Measurements from ENCODE around the gene MYOM1. TPM values are rescaled to one million over a fixed set of nuclear protein-coding genes. Genes with fewer than 3 reads are reported as not detected.

MYOM1 gene
- total and polyA plus RNA-seq, 2 donors (not counting 3 experiments of a cell fraction or from before 2014, with no cell fraction given) = 0.08 TPM; not detected in 1

GRCh38 chr18:3235846-3236245 lies 16.1 kb upstream of the MYOM1 start:
- POLR2A ChIA-PET = no interaction called here

GRCh38 chr18:3234457-3234856 lies 14.7 kb upstream of the MYOM1 start:
- Histone ChIP-seq H3K4me1 (ENCODE audit: control insufficient read depth, extremely low read depth, insufficient read depth, low read length) (no peaks in the 10 kb centered on the region), H3K27me3 (ENCODE audit: control insufficient read depth in 2 of 2, insufficient read depth in 2 of 2, low read length in 2 of 2) (no peaks in the 10 kb centered on the region), H3K36me3 (ENCODE audit: control insufficient read depth in 2 of 2, extremely low read depth in 1 of 2, insufficient read depth in 2 of 2, low read length in 2 of 2) (no peaks in the 10 kb centered on the region), H3K9me1 (replicated peaks; ENCODE audit: control insufficient read depth, extremely low read depth, insufficient read depth, low read length) (no peaks in the 10 kb centered on the region), H3K4me3 (replicated peaks in 1 of 3; ENCODE audit: insufficient read depth in 1 of 3, low read depth in 1 of 3, low read length in 3 of 3) (no peak overlapping the region), H3K9ac (replicated peaks; ENCODE audit: extremely low read depth, insufficient read depth, low read length) (no peak overlapping the region), H2AFZ (ENCODE audit: low read depth, low read length) (no peak overlapping the region), H3K4me2 (ENCODE audit: insufficient read depth, low read length) (no peak overlapping the region), H3K9me3 (replicated peaks; ENCODE audit: control insufficient read depth, insufficient read depth, low read length) (no peaks in the 10 kb centered on the region), H3K79me2 (ENCODE audit: control insufficient read depth, insufficient read depth, low read length) (no peaks in the 10 kb centered on the region), H4K20me1 (replicated peaks; ENCODE audit: control insufficient read depth, extremely low read depth, insufficient read depth, low read length) (no peaks in the 10 kb centered on the region), H3K27ac (ENCODE audit: insufficient read depth, low read depth, low read length) (no peak overlapping the region)
- DNase-seq (ENCODE audit: low read depth, low spot score) (no peak), FAIRE-seq (no peak)
- ChIA-PET CTCF (interaction anchor here (0.7 kb wide), 1 partner anchor 42 kb away, joined by 3 read pairs; no protein-coding TSS in a partner anchor), POLR2A (no interaction called here)
- dilution Hi-C loops (cut with MboI; ENCODE audit: extremely low pct_ligation_motif_present, low sequenced_read_pairs) = no loop called here
- intact Hi-C loops (cut with micrococcal nuclease) = no loop called here
- BruUV-seq (replicated peaks) = no TSS peak
- TF ChIP-seq JUN (IDR thresholded peaks at IDR 0.05; ENCODE audit: borderline replicate concordance, insufficient read depth, insufficient read length, low read depth) (no peak), MAX (IDR thresholded peaks at IDR 0.05; ENCODE audit: insufficient read depth, insufficient read length) (no peak), EZH2 (IDR thresholded peaks at IDR 0.05; ENCODE audit: borderline replicate concordance, low read depth, low read length, severe bottlenecking) (no peak)

More at GRCh38 chr18:3235846-3236245, 16.1 kb upstream of the MYOM1 start:
- no peak for DNase-seq (ENCODE audit: low read depth, low spot score)
- Histone ChIP-seq H3K27me3 (ENCODE audit: control insufficient read depth in 2 of 2, insufficient read depth in 2 of 2, low read length in 2 of 2) (no peaks in the 10 kb centered on the region), H3K4me2 (ENCODE audit: insufficient read depth, low read length) (no peak overlapping the region), H3K9me1 (replicated peaks; ENCODE audit: control insufficient read depth, extremely low read depth, insufficient read depth, low read length) (no peaks in the 10 kb centered on the region), H3K27ac (ENCODE audit: insufficient read depth, low read depth, low read length) (no peak overlapping the region), H3K9ac (replicated peaks; ENCODE audit: extremely low read depth, insufficient read depth, low read length) (no peak overlapping the region), H3K4me3 (replicated peaks in 1 of 3; ENCODE audit: insufficient read depth in 1 of 3, low read depth in 1 of 3, low read length in 3 of 3) (no peak overlapping the region), H3K79me2 (ENCODE audit: control insufficient read depth, insufficient read depth, low read length) (no peaks in the 10 kb centered on the region), H3K36me3 (ENCODE audit: control insufficient read depth in 2 of 2, extremely low read depth in 1 of 2, insufficient read depth in 2 of 2, low read length in 2 of 2) (no peaks in the 10 kb centered on the region), H2AFZ (ENCODE audit: low read depth, low read length) (no peak overlapping the region), H3K4me1 (ENCODE audit: control insufficient read depth, extremely low read depth, insufficient read depth, low read length) (no peaks in the 10 kb centered on the region), H4K20me1 (replicated peaks; ENCODE audit: control insufficient read depth, extremely low read depth, insufficient read depth, low read length) (no peaks in the 10 kb centered on the region), H3K9me3 (replicated peaks; ENCODE audit: control insufficient read depth, insufficient read depth, low read length) (no peaks in the 10 kb centered on the region)
- dilution Hi-C loops (cut with MboI; ENCODE audit: extremely low pct_ligation_motif_present, low sequenced_read_pairs) (no loop called here), intact Hi-C loops (cut with micrococcal nuclease) (no loop called here)
- BruUV-seq (replicated peaks) = no TSS peak
- TF ChIP-seq POLR2AphosphoS5 (IDR thresholded peaks at IDR 0.05; ENCODE audit: insufficient read depth, low read depth, low read length) (no peak), GATA2 (IDR thresholded peaks at IDR 0.05; ENCODE audit: insufficient read depth, insufficient read length, low read depth, low read length) (no peak), JUN (IDR thresholded peaks at IDR 0.05; ENCODE audit: borderline replicate concordance, insufficient read depth, insufficient read length, low read depth) (no peak), MAX (IDR thresholded peaks at IDR 0.05; ENCODE audit: insufficient read depth, insufficient read length) (no peak)
- CTCF ChIA-PET = no interaction called here
- no peak for FAIRE-seq
